HepG2 (cell line): Measurements from ENCODE around the gene DYSF. TPM values are rescaled to one million over a fixed set of nuclear protein-coding genes. Genes with fewer than 3 reads are reported as not detected.

ENCODE experiments used
- ATAC-seq: fragments of 200-7000 bp; cut with Tn5 transposase; 3 replicates; pipeline ENCODE4 v1.9.1; 2020; ENCODE audit warnings: mild to moderate bottlenecking, moderate library complexity
- BruUV-seq: library from RNA; stranded (reverse); fragments of 400-500 nt; replicated peaks from 2 replicates; lab custom pipeline; 2021; lab: Mats Ljungman, UMichigan
- CTCF ChIA-PET: fragments of 300-600 bp; formaldehyde crosslinking; extraction: SDS; loops from one replicate; lab custom pipeline; 2021; ENCODE audit warnings: low total read pairs, inconsistent platforms, low intra/inter-chr PET ratio; lab: Yijun Ruan, JAX
- POLR2A ChIA-PET: fragments of 350-600 bp; sonication (Branson Sonifier 250); formaldehyde crosslinking; loops from one replicate; lab custom pipeline; 2020; ENCODE audit warnings: antibody characterized with exemption, inconsistent platforms; lab: Yijun Ruan, JAX
- DNase-seq: peaks from one replicate; pipeline ENCODE4 v3.0.0-alpha.2; 2015; ENCODE audit warnings: low spot score
- FAIRE-seq: peaks from 3 replicates; lab custom pipeline; 2011; peaks lifted over from hg19 to GRCh38; lab: Jason Lieb, UNC
- H2AFZ ChIP-seq: one replicate; pipeline ENCODE4 v1.6.1; 2011; ENCODE audit warnings: low read length, inconsistent platforms
- H3K27ac ChIP-seq: fragments of 300-600 bp; 3 replicates; pipeline ENCODE4 v1.8.0; 2011; ENCODE audit warnings: mixed run types, mild to moderate bottlenecking, mixed read lengths, low read length, inconsistent platforms; ENCODE audit not compliant: insufficient read depth; ENCODE audit errors: extremely low read length
- H3K27me3 ChIP-seq, 2 experiments: fragments of 200-600 bp in 1 of 2; 2 replicates in 1 of 2; 3 replicates in 1 of 2; pipeline versions ENCODE4 v1.6.0 to v1.8.0; 2011; ENCODE audit warnings: low read length in 2 of 2, mild to moderate bottlenecking in 2 of 2, moderate library complexity in 2 of 2, inconsistent platforms in 1 of 2; ENCODE audit not compliant: insufficient read depth in 2 of 2, control insufficient read depth in 1 of 2
- H3K36me3 ChIP-seq, 2 experiments: fragments of 200-600 bp in 1 of 2; replicated peaks in 1 of 2; 2 replicates in 1 of 2; 3 replicates in 1 of 2; pipeline versions ENCODE4 v1.5.1 to v1.8.0; 2011; ENCODE audit warnings: low read length in 2 of 2, inconsistent platforms in 1 of 2; ENCODE audit not compliant: insufficient read depth in 2 of 2, control insufficient read depth in 1 of 2
- H3K4me1 ChIP-seq: 2 replicates; pipeline ENCODE4 v1.5.1; 2012; ENCODE audit warnings: low read length, inconsistent platforms; ENCODE audit not compliant: insufficient read depth
- H3K4me2 ChIP-seq: 2 replicates; pipeline ENCODE4 v1.6.0; 2011; ENCODE audit warnings: low read depth, low read length, inconsistent platforms
- H3K4me3 ChIP-seq, 3 experiments: fragments of 200-600 bp in 1 of 3; sonication (generic), shearing (Covaris generic) in 1 of 3; replicated peaks in 1 of 3; 2 replicates each; pipeline ENCODE4 v1.5.1; 2011 to 2016; ENCODE audit warnings: low read length in 3 of 3, inconsistent platforms in 2 of 3, low read depth in 2 of 3, mild to moderate bottlenecking in 2 of 3, control low read depth in 1 of 3, mixed read lengths in 1 of 3; ENCODE audit not compliant: insufficient read depth in 1 of 3
- H3K79me2 ChIP-seq: one replicate; pipeline ENCODE4 v1.6.1; 2011; ENCODE audit warnings: low read length, inconsistent platforms; ENCODE audit not compliant: insufficient read depth
- H3K9ac ChIP-seq: 2 replicates; pipeline ENCODE4 v1.6.0; 2011; ENCODE audit warnings: mild to moderate bottlenecking, low read depth, low read length, inconsistent platforms; ENCODE audit not compliant: insufficient read depth
- H3K9me3 ChIP-seq: 2 replicates; pipeline ENCODE4 v1.5.1; 2012; ENCODE audit warnings: mild to moderate bottlenecking, low read length
- H4K20me1 ChIP-seq: 2 replicates; pipeline ENCODE4 v1.6.0; 2011; ENCODE audit warnings: inconsistent platforms, mild to moderate bottlenecking, low read length, moderate library complexity; ENCODE audit not compliant: insufficient read depth
- FOSL1 ChIP-seq: sonication (generic); formaldehyde crosslinking; IDR thresholded peaks from 2 replicates; pipeline ENCODE4 v1.9.0; 2021; ENCODE audit warnings: missing genetic modification reagents, borderline replicate concordance
- JUNB ChIP-seq: sonication (generic); formaldehyde crosslinking; IDR thresholded peaks from 2 replicates; pipeline ENCODE4 v1.8.0; 2022; ENCODE audit warnings: missing genetic modification reagents, mild to moderate bottlenecking, borderline replicate concordance
- MNT ChIP-seq: fragments of 450-650 bp; IDR thresholded peaks from 2 replicates; pipeline ENCODE4 v1.6.1; 2016
- TEAD3 ChIP-seq: optimal IDR thresholded peaks from 2 replicates; pipeline ENCODE3; 2016; ENCODE audit warnings: borderline replicate concordance
- ZFY ChIP-seq: sonication (generic); formaldehyde crosslinking; IDR thresholded peaks from 2 replicates; pipeline ENCODE4 v1.4.0; 2020; ENCODE audit warnings: missing genetic modification reagents
- ZNF850 ChIP-seq: sonication (generic); formaldehyde crosslinking; conservative IDR thresholded peaks from 2 replicates; pipeline ENCODE4 v1.9.0; 2021; ENCODE audit warnings: mild to moderate bottlenecking, missing genetic modification reagents
- ZNF878 ChIP-seq: sonication (generic); formaldehyde crosslinking; IDR thresholded peaks from 2 replicates; pipeline ENCODE4 v1.8.1; 2023; ENCODE audit warnings: mild to moderate bottlenecking, missing genetic modification reagents, moderate library complexity
- WGBS: methylation state at CpG from one replicate; pipeline ENCODE4 v1.1.6; 2017; ENCODE audit warnings: low lambda C conversion rate; 5-methylcytosine and 5-hydroxymethylcytosine counted together
- in situ Hi-C: cut with HindIII; loops from 2 replicates; pipeline ENCODE4 v1.10.0; 2017; ENCODE audit warnings: low pct_unique_long_range_greater_than_20kb; ENCODE audit not compliant: extremely low pct_ligation_motif_present
- intact Hi-C: fragments of 100-400 bp; cut with micrococcal nuclease; formaldehyde crosslinking; loops from one replicate; pipeline ENCODE4 v1.10.0; 2022; ENCODE audit not compliant: unreplicated experiment
- polyA plus RNA-seq, 8 experiments: library from polyadenylated mRNA; depleted of rRNA in 3 of 8; stranded (reverse) in 7 of 8; unstranded in 1 of 8; fragments of >200 nt; fragmentation: Illumina TruSeq in 4 of 8; extraction: Trizol in 4 of 8; gene quantifications; 2 replicates each; pipeline versions ENCODE4 v1.2.1 to v1.2.3, GENCODE V29; 2011 to 2016; ENCODE audit warnings: low read depth in 4 of 8, missing spikeins in 1 of 8, mixed read lengths in 1 of 8; ENCODE audit not compliant: insufficient read depth in 1 of 8
- total RNA-seq, 5 experiments: library from RNA; depleted of rRNA; stranded (reverse); fragments of >200 nt; fragmentation: Illumina TruSeq; extraction: Trizol; gene quantifications; 2 replicates each; pipeline ENCODE4 v1.2.3, GENCODE V29; 2016; ENCODE audit warnings: low read depth in 1 of 5
- TF ChIP-seq, protein P1 (sequence below): sonication (generic); formaldehyde crosslinking; IDR thresholded peaks from 2 replicates; pipeline ENCODE4 v1.5.1; 2020; ENCODE audit warnings: missing genetic modification reagents, mild to moderate bottlenecking, borderline replicate concordance
- TF ChIP-seq, protein P2 (sequence below): sonication (generic); formaldehyde crosslinking; IDR thresholded peaks from 2 replicates; pipeline ENCODE4 v1.9.0; 2021; ENCODE audit warnings: mild to moderate bottlenecking, missing genetic modification reagents
- TF ChIP-seq, protein P3 (sequence below): IDR thresholded peaks from 2 replicates; pipeline ENCODE4 v1.6.1; 2016; ENCODE audit warnings: missing compliant biosample characterization, missing genetic modification reagents, borderline replicate concordance

The DYSF gene
- total and polyA plus RNA-seq, 2 of the 13 experiments (the other 11 are each of a cell fraction or from before 2014, with no cell fraction given) = 0.15 to 2.4 TPM

GRCh38 chr2:71634567-71634966 is 181.2 kb downstream of the DYSF start:
- TF ChIP-seq ZNF850 (CRISPR knock-in tag) (no peak), ZFY (CRISPR knock-in tag) (no peak), FOSL1 (CRISPR knock-in tag) (no peak), TEAD3 (CRISPR knock-in tag) (no peak), MNT (no peak), JUNB (no peak), ZNF878 (CRISPR knock-in tag) (no peak)
- TF ChIP-seq, protein P1, sequence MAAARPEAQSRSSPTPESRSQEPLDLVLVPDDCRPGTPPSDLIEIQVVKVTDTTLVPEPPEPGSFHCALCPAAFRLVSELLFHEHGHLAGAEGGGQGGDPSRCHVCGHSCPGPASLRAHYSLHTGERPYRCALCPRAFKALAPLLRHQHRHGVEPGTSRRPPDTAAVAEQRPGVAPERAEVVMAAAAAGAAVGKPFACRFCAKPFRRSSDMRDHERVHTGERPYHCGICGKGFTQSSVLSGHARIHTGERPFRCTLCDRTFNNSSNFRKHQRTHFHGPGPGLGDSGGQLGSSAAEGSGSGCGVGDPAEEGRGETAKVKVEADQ (CRISPR knock-in tag) = no peak
- TF ChIP-seq, protein P2, sequence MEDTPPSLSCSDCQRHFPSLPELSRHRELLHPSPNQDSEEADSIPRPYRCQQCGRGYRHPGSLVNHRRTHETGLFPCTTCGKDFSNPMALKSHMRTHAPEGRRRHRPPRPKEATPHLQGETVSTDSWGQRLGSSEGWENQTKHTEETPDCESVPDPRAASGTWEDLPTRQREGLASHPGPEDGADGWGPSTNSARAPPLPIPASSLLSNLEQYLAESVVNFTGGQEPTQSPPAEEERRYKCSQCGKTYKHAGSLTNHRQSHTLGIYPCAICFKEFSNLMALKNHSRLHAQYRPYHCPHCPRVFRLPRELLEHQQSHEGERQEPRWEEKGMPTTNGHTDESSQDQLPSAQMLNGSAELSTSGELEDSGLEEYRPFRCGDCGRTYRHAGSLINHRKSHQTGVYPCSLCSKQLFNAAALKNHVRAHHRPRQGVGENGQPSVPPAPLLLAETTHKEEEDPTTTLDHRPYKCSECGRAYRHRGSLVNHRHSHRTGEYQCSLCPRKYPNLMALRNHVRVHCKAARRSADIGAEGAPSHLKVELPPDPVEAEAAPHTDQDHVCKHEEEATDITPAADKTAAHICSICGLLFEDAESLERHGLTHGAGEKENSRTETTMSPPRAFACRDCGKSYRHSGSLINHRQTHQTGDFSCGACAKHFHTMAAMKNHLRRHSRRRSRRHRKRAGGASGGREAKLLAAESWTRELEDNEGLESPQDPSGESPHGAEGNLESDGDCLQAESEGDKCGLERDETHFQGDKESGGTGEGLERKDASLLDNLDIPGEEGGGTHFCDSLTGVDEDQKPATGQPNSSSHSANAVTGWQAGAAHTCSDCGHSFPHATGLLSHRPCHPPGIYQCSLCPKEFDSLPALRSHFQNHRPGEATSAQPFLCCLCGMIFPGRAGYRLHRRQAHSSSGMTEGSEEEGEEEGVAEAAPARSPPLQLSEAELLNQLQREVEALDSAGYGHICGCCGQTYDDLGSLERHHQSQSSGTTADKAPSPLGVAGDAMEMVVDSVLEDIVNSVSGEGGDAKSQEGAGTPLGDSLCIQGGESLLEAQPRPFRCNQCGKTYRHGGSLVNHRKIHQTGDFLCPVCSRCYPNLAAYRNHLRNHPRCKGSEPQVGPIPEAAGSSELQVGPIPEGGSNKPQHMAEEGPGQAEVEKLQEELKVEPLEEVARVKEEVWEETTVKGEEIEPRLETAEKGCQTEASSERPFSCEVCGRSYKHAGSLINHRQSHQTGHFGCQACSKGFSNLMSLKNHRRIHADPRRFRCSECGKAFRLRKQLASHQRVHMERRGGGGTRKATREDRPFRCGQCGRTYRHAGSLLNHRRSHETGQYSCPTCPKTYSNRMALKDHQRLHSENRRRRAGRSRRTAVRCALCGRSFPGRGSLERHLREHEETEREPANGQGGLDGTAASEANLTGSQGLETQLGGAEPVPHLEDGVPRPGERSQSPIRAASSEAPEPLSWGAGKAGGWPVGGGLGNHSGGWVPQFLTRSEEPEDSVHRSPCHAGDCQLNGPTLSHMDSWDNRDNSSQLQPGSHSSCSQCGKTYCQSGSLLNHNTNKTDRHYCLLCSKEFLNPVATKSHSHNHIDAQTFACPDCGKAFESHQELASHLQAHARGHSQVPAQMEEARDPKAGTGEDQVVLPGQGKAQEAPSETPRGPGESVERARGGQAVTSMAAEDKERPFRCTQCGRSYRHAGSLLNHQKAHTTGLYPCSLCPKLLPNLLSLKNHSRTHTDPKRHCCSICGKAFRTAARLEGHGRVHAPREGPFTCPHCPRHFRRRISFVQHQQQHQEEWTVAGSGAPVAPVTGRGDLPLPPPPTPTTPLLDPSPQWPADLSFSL = no peak
- TF ChIP-seq, protein P3, sequence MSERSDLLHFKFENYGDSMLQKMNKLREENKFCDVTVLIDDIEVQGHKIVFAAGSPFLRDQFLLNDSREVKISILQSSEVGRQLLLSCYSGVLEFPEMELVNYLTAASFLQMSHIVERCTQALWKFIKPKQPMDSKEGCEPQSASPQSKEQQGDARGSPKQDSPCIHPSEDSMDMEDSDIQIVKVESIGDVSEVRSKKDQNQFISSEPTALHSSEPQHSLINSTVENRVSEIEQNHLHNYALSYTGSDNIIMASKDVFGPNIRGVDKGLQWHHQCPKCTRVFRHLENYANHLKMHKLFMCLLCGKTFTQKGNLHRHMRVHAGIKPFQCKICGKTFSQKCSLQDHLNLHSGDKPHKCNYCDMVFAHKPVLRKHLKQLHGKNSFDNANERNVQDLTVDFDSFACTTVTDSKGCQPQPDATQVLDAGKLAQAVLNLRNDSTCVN (CRISPR knock-in tag) = no peak
- Histone ChIP-seq H2AFZ (no peak overlapping the region), H3K4me3 (no peak overlapping the region), H3K9ac (no peak overlapping the region), H3K27me3 (no peaks in the 10 kb centered on the region; a peak in 2 of 5 replicates), H4K20me1 (no peaks in the 10 kb centered on the region; the same call in 1 of the 2 replicates), H3K4me1 (no peaks in the 10 kb centered on the region), H3K79me2 (no peaks in the 10 kb centered on the region), H3K27ac (no peak overlapping the region), H3K4me2 (no peak overlapping the region), H3K9me3 (no peaks in the 10 kb centered on the region), H3K36me3 (no peaks in the 10 kb centered on the region)
- no TSS peak for BruUV-seq
- ChIA-PET CTCF (no interaction called here), POLR2A (no interaction called here)
- intact Hi-C loops = no loop called here
- 64% methylated on average over 1 of the region's 1 CpG for WGBS
- no peak for DNase-seq
- in situ Hi-C loops = no loop called here
- ATAC-seq = no peak
- no peak for FAIRE-seq
